Lower leg skin (tissue), 4 donors: ENCODE measurements around the gene LZTS2. TPM values are rescaled to one million over a fixed set of nuclear protein-coding genes. Genes with fewer than 3 reads are reported as not detected.
A peak's percentile ranks its signal among the peaks of the same experiment; 100 is the strongest.

Experiments used
- DNase-seq, 2 donors: peaks; one replicate each; pipeline ENCODE4 v3.0.0-alpha.2; 2019; ENCODE audit warnings: low spot score in 2 of 2
- H3K4me3 ChIP-seq: fragments of 200-600 bp; sonication (generic); 2 replicates; pipeline ENCODE4 v1.5.1; 2017; ENCODE audit warnings: mild to moderate bottlenecking, low read depth; ENCODE audit not compliant: poor library complexity, severe bottlenecking
- POLR2A ChIP-seq, 2 donors: fragments of 450-650 bp; IDR thresholded peaks; one replicate each; pipeline ENCODE4 v1.6.1; 2016 to 2017; ENCODE audit warnings: antibody characterized with exemption in 2 of 2, mild to moderate bottlenecking in 1 of 2, moderate library complexity in 1 of 2
- WGBS, 2 donors: methylation state at CpG; one replicate each; pipeline ENCODE4 v1.1.5; 2018; 5-methylcytosine and 5-hydroxymethylcytosine counted together
- intact Hi-C: fragments of 100-400 bp; cut with DNase I; formaldehyde crosslinking; loops from one replicate; pipeline ENCODE4 v1.15.0; 2023; ENCODE audit warnings: low total_unique reads
- total RNA-seq, 4 donors: library from RNA; depleted of rRNA; stranded (reverse); fragments of >200 nt; gene quantifications; one replicate each; pipeline ENCODE4 v1.1.0, GENCODE V29; 2016
- TF ChIP-seq, protein P1 (sequence below), 3 donors: fragments of 450-650 bp; IDR thresholded peaks; one replicate each; pipeline ENCODE4 v1.5.1; 2016; ENCODE audit warnings: antibody characterized with exemption in 3 of 3, mild to moderate bottlenecking in 3 of 3, moderate library complexity in 2 of 3

Gene LZTS2
- total RNA-seq, 4 donors from 2014 or later = 58.9 to 81.4 (median 71.2) TPM

DNA sequence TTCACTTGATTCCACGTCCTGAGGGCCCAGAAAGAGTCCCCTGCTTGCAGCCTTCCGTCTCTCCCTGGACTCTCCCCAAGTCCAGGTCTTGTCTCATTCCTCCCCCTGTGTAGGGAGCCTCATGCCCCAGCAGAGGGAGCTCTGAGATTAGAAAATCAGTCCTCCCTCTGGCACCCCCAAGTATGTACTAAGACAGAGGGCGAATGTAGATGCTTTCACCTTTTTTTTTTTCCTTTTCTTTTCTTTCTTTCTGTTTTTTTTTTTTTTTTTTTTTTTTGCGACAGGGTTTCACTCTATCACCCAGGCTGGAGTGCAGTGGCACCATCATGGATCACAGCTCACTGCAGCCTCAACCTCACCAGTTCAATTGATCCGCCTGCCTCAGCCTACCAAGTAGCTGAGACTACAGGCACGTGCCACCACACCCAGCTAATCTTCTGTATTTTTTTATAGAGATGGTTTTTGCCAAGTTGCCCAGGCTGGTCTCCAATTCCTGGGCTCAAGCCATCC, 41.7 kb downstream of the LZTS2 start:
- intact Hi-C loops = no loop called here
- no peak overlapping the region for H3K4me3 ChIP-seq
- DNase-seq = peak; percentile 86 to 94
- 15 to 19% methylated on average over 6 of the region's 6 CpGs for WGBS, 2 donors
- TF ChIP-seq POLR2A (IDR thresholded peaks at IDR 0.05) = no peak
- TF ChIP-seq, protein P1, sequence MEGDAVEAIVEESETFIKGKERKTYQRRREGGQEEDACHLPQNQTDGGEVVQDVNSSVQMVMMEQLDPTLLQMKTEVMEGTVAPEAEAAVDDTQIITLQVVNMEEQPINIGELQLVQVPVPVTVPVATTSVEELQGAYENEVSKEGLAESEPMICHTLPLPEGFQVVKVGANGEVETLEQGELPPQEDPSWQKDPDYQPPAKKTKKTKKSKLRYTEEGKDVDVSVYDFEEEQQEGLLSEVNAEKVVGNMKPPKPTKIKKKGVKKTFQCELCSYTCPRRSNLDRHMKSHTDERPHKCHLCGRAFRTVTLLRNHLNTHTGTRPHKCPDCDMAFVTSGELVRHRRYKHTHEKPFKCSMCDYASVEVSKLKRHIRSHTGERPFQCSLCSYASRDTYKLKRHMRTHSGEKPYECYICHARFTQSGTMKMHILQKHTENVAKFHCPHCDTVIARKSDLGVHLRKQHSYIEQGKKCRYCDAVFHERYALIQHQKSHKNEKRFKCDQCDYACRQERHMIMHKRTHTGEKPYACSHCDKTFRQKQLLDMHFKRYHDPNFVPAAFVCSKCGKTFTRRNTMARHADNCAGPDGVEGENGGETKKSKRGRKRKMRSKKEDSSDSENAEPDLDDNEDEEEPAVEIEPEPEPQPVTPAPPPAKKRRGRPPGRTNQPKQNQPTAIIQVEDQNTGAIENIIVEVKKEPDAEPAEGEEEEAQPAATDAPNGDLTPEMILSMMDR (IDR thresholded peaks at IDR 0.05) = peak in 1 of 3 donors; percentile 60

DNA sequence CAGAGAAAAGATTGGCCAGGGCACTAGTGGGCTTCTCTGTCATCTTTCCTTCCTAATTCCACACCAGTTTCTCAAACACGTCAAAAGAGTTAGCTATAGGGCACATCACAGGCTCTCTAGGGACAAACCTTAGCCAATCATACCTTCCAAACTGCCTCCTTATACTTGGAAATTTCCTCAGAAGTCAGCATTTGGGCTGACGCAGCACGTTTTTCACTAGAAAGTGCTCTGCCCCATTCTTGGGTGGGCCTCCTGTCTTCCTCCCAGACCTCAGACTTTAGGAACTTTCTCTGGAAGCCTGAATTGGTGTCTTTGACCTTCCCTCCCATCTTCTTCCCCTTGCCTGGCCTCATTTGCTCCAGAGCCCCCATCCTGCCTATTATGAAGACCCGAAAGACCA, 42.5 kb downstream of the LZTS2 start:
- H3K4me3 ChIP-seq = no peak overlapping the region
- intact Hi-C loops = no loop called here
- 58 to 59% methylated on average over 4 of the region's 4 CpGs for WGBS, 2 donors
- TF ChIP-seq POLR2A (IDR thresholded peaks at IDR 0.05) = no peak
- TF ChIP-seq, protein P1 (IDR thresholded peaks at IDR 0.05) = no peak
- DNase-seq = no peak

DNA sequence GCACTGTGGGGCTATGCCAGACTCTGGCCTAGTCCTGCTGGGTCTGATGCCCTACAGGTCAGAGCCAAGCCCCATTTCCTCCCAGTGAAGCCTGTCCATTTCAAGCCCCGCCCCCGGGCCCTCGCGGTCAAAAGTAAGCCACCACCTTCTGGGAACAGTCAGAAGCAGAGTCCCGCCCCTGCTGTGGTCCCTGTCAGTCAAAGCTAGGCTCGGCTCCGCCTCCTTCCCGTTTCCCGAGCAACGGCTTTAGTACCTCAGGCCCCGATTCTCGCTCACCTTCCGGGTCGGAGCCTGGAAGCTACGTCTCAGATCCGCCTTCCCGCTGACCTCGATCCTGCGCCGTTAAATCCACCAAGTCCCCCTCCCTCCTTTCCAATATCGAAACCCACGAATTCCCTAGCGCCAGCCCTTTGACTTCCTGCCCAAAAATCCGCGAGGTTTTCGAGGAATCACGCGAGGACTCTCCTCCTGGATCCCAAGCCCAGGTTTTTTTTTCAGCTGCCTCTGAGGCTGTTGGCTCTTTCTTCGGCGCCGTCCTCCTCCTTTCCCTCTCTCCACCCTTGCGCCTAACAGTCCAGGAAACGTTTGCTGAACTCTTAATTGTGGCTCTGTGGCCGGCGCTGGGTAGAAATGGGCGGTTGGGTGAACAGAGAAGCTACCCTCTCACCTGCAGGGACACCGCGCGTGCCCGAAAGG, 43.2 kb downstream of the LZTS2 start:
- TF ChIP-seq, protein P1 (IDR thresholded peaks at IDR 0.05) = no peak
- no peak for TF ChIP-seq POLR2A (IDR thresholded peaks at IDR 0.05)
- intact Hi-C loops = no loop called here
- DNase-seq = peak; percentile 97 to 99
- H3K4me3 ChIP-seq = no peak overlapping the region
- 1 to 2% methylated on average over 40 of the region's 40 CpGs for WGBS, 2 donors

DNA sequence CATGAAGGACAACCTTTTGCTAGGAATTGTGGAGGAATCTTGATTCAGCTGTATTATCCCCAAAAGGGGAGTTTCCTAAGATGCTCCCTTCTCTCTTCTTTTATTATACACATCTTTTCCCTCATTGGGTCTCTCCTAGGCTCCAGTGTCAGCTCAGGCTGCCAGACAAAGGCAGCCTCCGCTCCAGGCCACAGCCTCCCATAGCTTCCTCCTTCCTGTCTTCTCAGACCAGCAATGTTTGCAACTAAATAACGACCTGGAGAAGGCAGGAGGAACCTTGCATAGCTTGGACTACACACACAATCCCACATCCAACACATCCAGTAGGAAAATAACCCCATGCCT, 43.7 kb downstream of the LZTS2 start:
- WGBS, 2 donors = 13 to 18% methylated on average over 2 of the region's 2 CpGs
- intact Hi-C loops = no loop called here
- H3K4me3 ChIP-seq = no peak overlapping the region
- no peak for DNase-seq
- no peak for TF ChIP-seq POLR2A (IDR thresholded peaks at IDR 0.05)
- TF ChIP-seq, protein P1 (IDR thresholded peaks at IDR 0.05) = no peak

DNA sequence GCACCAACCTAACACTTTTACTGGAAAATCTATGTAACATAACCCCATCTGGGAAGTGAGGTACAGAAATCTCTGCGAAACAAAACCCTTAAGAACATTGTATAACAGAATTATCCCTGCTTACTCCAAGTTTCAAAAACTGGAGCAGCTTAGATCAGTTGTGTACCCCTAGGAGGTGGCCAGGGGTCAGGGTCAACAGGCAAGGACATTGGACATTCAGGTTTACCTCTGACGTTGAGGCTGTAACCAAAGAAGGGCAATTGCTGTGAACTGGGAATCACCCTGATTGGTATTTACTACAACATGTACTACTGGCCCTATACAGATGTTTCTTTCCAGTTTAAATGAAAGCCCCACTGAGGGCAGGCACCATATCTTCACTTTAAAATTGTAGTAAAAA, 44.5 kb downstream of the LZTS2 start:
- TF ChIP-seq, protein P1 (IDR thresholded peaks at IDR 0.05) = no peak
- TF ChIP-seq POLR2A (IDR thresholded peaks at IDR 0.05) = no peak
- H3K4me3 ChIP-seq = no peak overlapping the region
- no peak for DNase-seq
- WGBS, 2 donors = 88 to 94% methylated on average over 2 of the region's 2 CpGs
- intact Hi-C loops = no loop called here
